BJ (cell line): ENCODE measurements around the gene PCDHB13. TPM values are rescaled to one million over a fixed set of nuclear protein-coding genes. Genes with fewer than 3 reads are reported as not detected.
"Not testable (repeated sequence)": the region's sequence is repeated elsewhere in the genome, so short reads cannot be mapped to it uniquely, and the experiment has no call there.

Experiments
- CTCF ChIA-PET: fragments of 350-600 bp; formaldehyde crosslinking; extraction: SDS; loops from one replicate; lab custom pipeline; 2021; ENCODE audit warnings: antibody characterized with exemption, inconsistent platforms; lab: Yijun Ruan, JAX
- POLR2A ChIA-PET: fragments of 300-600 bp; sonication (Branson Sonifier 250); formaldehyde crosslinking; extraction: SDS; loops from one replicate; lab custom pipeline; 2021; ENCODE audit warnings: antibody characterized with exemption; lab: Charles Lee
- DNase-seq: peaks from one replicate; pipeline ENCODE4 v3.0.0-alpha.2; 2011; ENCODE audit warnings: low read depth
- H3K27me3 ChIP-seq: 2 replicates; pipeline ENCODE4 v1.6.0; 2011; ENCODE audit warnings: low read length; ENCODE audit not compliant: control insufficient read depth, insufficient read depth
- H3K36me3 ChIP-seq: 2 replicates; pipeline ENCODE4 v1.5.1; 2011; ENCODE audit warnings: low read length; ENCODE audit not compliant: control insufficient read depth, insufficient read depth
- H3K4me3 ChIP-seq: 2 replicates; pipeline ENCODE4 v1.5.1; 2011; ENCODE audit warnings: low read depth, mild to moderate bottlenecking, control low read depth, low read length
- polyA minus RNA-seq: library from RNA; depleted of rRNA, polyadenylated mRNA; stranded (reverse); fragments of >200 nt; gene quantifications from 2 replicates; pipeline ENCODE4 v1.2.3, GENCODE V29; 2011; rRNA and poly(A)+ RNA removed
- polyA plus RNA-seq: library from polyadenylated mRNA; depleted of rRNA; stranded (reverse); fragments of >200 nt; gene quantifications from 2 replicates; pipeline ENCODE4 v1.2.3, GENCODE V29; 2011; rRNA removed
- TF ChIP-seq, protein P1 (sequence below): IDR thresholded peaks from 2 replicates; pipeline ENCODE4 v1.5.1; 2011; ENCODE audit warnings: low read depth, mild to moderate bottlenecking, control low read depth, inconsistent platforms, low read length, moderate library complexity; ENCODE audit not compliant: insufficient read depth

PCDHB13 gene
- polyA plus RNA-seq (0.16 and 0.23 TPM in 2 replicates), polyA minus RNA-seq (0.14 and 0.31 TPM in 2 replicates)

DNA sequence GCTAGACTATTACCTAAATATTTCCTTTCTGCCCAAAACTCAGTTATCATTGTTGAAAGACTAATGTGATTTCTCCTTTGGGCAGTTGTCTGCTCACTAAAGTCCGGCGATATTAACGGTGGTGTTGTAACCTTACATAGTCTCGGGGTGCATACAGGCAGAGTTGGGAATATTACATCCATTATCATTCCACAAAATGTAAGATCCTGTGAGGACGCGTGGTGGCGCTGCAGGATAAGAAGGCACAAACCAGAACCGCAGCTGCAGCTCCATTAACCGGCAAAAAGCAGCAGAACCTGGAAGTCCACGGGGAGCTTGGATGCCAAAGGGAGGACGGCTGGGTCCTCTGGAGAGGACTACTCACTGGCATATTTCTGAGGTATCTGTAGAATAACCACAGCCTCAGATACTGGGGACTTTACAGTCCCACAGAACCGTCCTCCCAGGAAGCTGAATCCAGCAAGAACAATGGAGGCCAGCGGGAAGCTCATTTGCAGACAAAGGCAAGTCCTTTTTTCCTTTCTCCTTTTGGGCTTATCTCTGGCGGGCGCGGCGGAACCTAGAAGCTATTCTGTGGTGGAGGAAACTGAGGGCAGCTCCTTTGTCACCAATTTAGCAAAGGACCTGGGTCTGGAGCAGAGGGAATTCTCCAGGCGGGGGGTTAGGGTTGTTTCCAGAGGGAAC is at the start of gene PCDHB13:
PCDHB13 (plus strand) TSS at position 264 of the 684 bp plus-strand sequence; CDS start at position 469, 205 bp downstream.
- H3K4me3 ChIP-seq, DNase-seq, H3K36me3 ChIP-seq, H3K27me3 ChIP-seq, POLR2A ChIA-PET: not testable (repeated sequence)
- TF ChIP-seq, protein P1, sequence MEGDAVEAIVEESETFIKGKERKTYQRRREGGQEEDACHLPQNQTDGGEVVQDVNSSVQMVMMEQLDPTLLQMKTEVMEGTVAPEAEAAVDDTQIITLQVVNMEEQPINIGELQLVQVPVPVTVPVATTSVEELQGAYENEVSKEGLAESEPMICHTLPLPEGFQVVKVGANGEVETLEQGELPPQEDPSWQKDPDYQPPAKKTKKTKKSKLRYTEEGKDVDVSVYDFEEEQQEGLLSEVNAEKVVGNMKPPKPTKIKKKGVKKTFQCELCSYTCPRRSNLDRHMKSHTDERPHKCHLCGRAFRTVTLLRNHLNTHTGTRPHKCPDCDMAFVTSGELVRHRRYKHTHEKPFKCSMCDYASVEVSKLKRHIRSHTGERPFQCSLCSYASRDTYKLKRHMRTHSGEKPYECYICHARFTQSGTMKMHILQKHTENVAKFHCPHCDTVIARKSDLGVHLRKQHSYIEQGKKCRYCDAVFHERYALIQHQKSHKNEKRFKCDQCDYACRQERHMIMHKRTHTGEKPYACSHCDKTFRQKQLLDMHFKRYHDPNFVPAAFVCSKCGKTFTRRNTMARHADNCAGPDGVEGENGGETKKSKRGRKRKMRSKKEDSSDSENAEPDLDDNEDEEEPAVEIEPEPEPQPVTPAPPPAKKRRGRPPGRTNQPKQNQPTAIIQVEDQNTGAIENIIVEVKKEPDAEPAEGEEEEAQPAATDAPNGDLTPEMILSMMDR = 0 out of 2 replicates have a peak, but pooled peaks have one; percentile 10
- CTCF ChIA-PET = interaction anchor here (1.3 to 1.4 kb wide), 2 partner anchors 9 to 12 kb away, joined by 3 to 4 read pairs; partner anchors contain the start of gene PCDHB14

DNA sequence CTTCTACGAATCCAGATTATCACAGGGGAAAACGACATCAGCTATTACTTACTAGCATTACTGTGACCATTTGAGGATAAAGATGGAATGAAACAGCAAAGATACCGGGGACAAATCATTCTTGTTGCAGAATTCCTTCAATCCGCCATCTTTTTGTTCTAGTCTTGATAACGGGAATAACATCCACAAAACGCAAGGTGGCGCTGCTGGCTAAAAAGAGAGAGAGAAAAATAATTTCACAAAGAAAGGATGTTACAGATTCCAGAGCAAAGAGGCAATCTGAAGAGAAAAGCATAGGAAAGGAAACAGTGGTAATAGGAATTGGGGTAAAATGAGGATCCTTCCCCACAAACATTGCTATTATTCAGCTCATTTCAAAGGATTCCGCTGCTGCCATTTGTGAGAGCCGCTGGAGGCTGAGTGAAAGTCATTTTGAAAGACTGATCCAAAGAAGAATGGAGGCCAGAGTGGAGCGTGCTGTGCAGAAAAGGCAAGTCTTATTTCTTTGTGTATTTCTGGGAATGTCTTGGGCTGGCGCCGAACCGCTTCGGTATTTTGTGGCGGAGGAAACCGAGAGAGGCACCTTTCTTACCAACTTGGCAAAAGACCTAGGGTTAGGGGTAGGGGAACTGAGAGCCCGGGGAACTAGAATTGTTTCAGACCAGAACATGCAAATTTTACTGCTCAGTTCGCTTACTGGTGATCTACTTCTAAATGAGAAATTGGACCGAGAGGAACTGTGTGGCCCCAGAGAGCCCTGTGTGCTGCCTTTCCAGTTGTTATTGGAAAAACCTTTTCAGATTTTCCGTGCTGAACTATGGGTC is 41.1 kb upstream of the PCDHB13 start, which contains the start of gene PCDHB7:
PCDHB7 (plus strand) TSS at position 264 of the 824 bp plus-strand sequence; CDS start at position 456, 192 bp downstream.
- no peak for DNase-seq
- Histone ChIP-seq H3K4me3 (peak within 1 kb of the TSS; percentile 14; the same call in 1 of the 2 replicates), H3K36me3 (no peaks in the 10 kb centered on the region), H3K27me3 (no peaks in the 10 kb centered on the region)
- ChIA-PET CTCF (interaction anchor here (0.5 to 1.3 kb wide), 5 partner anchors 10 to 626 kb away, joined by 3 to 5 read pairs (median 4); partner anchors contain the start of genes PCDHB16 and PCDHB2), POLR2A (no interaction called here)
- TF ChIP-seq, protein P1 = peak; percentile 51; the same call in 1 of the 2 replicates

DNA sequence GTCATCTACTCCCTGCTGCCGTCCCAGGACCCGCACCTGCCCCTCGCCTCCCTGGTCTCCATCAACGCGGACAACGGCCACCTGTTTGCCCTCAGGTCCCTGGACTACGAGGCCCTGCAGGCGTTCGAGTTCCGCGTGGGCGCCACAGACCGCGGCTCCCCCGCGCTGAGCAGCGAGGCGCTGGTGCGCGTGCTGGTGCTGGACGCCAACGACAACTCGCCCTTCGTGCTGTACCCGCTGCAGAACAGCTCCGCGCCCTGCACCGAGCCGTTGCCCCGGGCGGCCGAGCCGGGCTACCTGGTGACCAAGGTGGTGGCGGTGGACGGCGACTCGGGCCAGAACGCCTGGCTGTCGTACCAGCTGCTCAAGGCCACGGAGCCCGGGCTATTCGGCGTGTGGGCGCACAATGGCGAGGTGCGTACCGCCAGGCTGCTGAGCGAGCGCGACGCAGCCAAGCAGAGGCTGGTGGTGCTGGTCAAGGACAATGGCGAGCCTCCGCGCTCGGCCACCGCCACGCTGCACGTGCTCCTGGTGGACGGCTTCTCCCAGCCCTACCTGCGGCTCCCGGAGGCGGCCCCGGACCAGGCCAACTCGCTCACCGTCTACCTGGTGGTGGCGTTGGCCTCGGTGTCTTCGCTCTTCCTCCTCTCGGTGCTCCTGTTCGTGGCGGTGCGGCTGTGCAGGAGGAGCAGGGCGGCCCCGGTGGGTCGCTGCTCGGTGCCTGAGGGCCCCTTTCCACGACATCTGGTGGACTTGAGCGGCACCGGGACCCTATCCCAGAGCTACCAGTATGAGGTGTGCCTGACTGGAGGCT is 39.2 kb upstream of the PCDHB13 start:
- CTCF ChIA-PET, DNase-seq, POLR2A ChIA-PET: not testable (repeated sequence)

DNA sequence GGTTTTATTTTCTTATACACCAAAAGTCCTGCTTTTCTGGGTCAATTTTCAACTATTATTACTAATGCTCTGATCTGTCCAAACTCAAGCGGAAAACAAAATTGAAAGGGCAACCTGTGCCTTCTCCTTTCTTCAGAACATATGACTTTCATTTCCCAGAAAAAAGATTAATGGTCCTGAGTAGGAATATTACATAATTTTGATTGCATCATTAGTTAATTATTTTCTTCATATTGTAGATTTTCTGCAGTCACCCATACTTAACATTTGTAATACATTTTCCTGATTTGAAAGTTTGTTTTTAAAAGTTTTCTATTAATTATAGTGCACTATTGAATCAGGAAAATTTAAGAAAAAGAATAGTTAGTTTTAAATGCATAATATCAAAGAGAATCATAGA is 37.8 kb upstream of the PCDHB13 start:
- POLR2A ChIA-PET = no interaction called here
- CTCF ChIA-PET = no interaction called here
- H3K4me3 ChIP-seq = no peak overlapping the region

More for the DNA sequence above, 39.2 kb upstream of the PCDHB13 start:
- not testable (repeated sequence) for H3K36me3 ChIP-seq, H3K4me3 ChIP-seq, H3K27me3 ChIP-seq

DNA sequence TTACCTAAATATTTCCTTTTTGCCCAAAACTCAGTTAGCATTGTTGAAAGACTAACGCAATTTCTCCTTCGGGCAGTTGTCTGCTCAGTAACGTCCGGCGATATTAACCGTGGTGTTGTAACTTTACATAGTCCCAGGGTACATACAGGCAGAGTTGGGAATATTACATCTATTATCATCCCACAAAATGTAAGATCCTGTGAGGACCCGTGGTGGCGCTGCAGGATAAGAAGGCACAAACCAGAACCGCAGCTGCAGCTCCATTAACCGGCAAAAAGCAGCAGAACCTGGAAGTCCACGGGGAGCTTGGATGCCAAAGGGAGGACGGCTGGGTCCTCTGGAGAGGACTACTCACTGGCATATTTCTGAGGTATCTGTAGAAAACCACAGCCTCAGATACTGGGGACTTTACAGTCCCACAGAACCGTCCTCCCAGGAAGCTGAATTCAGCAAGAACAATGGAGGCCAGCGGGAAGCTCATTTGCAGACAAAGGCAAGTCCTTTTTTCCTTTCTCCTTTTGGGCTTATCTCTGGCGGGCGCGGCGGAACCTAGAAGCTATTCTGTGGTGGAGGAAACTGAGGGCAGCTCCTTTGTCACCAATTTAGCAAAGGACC is 36.0 kb upstream of the PCDHB13 start, which contains the start of gene PCDHB8:
PCDHB8 (plus strand) TSS at position 214 of the 615 bp plus-strand sequence; CDS start at position 459, 245 bp downstream.
- POLR2A ChIA-PET, H3K4me3 ChIP-seq, H3K27me3 ChIP-seq, H3K36me3 ChIP-seq, DNase-seq: not testable (repeated sequence)
- CTCF ChIA-PET = interaction anchor here (0.7 to 1.1 kb wide), 4 partner anchors 8 to 383 kb away, joined by 3 to 4 read pairs (median 4); partner anchors contain the start of gene PCDHB10

More for the DNA sequence above, 37.8 kb upstream of the PCDHB13 start:
- no peak for DNase-seq
- TF ChIP-seq, protein P1 = no peak
- no peaks in the 10 kb centered on the region for H3K27me3 ChIP-seq
- no peaks in the 10 kb centered on the region for H3K36me3 ChIP-seq

DNA sequence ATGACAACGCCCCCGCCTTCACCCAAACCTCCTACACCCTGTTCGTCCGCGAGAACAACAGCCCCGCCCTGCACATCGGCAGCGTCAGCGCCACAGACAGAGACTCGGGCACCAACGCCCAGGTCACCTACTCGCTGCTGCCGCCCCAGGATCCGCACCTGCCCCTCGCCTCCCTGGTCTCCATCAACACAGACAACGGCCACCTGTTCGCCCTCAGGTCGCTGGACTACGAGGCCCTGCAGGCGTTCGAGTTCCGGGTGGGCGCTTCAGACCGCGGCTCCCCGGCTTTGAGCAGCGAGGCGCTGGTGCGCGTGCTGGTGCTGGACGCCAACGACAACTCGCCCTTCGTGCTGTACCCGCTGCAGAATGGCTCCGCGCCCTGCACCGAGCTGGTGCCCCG is 34.3 kb upstream of the PCDHB13 start:
- CTCF ChIA-PET, H3K27me3 ChIP-seq, H3K36me3 ChIP-seq, POLR2A ChIA-PET, DNase-seq, H3K4me3 ChIP-seq: not testable (repeated sequence)

DNA sequence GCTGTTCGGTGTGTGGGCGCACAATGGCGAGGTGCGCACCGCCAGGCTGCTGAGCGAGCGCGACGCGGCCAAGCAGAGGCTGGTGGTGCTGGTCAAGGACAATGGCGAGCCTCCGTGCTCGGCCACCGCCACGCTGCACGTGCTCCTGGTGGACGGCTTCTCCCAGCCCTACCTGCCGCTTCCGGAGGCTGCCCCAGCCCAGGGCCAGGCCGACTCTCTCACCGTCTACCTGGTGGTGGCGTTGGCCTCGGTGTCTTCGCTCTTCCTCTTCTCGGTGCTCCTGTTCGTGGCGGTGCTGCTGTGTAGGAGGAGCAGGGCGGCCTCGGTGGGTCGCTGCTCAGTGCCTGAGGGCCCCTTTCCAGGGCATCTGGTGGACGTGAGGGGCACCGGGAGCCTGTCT is 33.8 kb upstream of the PCDHB13 start:
- POLR2A ChIA-PET, H3K36me3 ChIP-seq, CTCF ChIA-PET, H3K4me3 ChIP-seq, H3K27me3 ChIP-seq, DNase-seq: not testable (repeated sequence)
